GM21619 (cell line): ENCODE results near the gene TRAPPC11.
"Not testable (repeated sequence)": the region's sequence is repeated elsewhere in the genome, so short reads cannot be mapped to it uniquely, and the experiment has no call there.

Source experiments
- ATAC-seq: cut with Tn5 transposase; IDR thresholded peaks from one replicate; pipeline ENCODE4 v1.9.1; 2021; ENCODE audit not compliant: unreplicated experiment

The TRAPPC11 gene

DNA sequence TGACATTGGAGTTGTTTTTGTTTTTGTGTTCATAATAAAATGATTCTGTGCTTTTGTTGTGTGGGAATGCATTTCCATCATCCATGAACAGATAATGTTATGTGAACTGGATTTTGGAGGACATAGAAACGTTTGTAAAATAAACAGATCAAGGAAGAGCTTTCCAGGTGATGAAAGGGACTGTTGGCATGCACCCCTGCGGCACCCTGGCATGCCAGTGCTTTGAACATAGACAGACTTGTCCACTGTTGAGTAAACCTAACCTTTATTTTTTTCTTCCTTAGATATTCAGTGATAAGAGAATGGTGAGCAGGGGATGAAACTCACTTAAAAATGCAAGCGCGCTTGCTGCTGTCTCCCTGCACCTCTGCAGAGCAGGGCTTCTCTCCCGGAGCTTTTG, 59.8 kb downstream of the TRAPPC11 start:
- ATAC-seq = no peak

- ATAC-seq = no peak
Observed at GRCh38 chr4:183721207-183722081, 62.4 kb downstream of the TRAPPC11 start.

DNA sequence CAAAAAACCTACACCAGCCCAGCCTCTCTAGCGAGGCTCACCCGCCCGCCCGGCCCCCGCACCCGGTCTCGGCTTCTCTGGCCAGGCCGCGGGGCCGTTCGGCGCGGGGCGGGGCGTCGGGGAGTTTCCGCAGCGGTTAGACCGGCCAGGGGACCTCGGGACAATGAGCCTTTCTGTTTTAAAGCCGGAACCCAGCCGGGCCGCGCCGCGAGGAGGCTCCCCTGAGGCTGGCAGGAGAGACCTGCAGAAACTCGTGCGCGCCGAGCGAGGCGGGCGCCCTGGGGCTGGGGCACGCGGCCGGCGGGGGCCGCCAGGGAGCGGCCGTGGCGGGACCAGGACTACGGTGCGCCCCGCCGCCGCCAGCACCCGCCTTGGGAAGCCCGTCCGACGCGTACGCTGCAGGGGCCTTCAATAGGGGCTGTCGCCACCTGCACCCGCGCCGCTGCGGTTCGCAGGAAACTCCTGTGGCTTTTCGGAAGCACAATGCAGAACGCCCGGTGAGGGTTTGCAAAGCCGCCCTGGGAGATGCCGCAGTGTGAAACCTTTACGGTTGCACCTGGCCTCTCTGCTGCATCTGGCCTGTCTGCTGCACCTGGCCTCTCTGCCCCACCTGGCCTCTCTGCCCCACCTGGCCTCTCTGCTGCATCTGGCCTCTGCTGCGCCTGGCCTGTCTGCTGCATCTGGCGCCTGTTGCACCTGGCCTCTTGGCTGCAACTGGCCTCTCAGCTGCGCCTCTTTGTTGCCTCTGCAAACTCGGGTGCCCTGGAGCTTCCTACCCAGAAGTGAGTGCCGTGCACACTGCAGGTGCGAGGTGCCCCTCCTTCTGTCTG, 63.9 kb downstream of the TRAPPC11 start:
- ATAC-seq = peak; percentile 73

DNA sequence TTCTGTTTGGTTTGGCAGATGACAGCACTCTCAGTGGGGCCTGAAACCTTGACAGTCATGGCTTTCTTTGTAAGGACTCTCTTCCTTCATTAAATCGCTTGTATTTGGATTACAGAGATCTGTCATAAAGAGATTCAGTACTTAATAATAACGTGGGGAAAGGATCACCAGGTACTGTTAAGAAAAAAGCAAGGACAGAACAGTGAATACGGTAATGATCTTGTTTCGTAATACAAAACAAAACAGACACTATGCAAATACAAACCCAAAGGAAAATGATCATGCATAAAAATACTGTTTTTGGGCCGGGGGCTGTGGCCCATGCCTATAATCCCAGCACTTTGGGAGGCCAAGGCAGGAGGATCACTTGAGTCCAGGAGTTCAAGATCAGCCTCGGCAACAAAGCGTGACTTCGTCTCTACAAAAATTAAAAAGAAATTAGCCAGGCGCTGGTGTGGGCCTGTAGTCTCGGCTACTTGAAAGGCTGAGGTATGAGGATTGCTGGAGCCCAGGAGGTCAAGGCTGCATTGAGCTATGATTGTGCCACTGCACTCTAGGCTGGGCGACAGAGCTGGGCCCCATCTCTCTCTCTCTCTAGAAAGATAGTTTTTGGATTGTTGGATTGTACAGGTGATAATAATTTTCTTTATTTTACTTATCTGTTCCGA, 64.6 kb downstream of the TRAPPC11 start:
- ATAC-seq = no peak

- not testable (repeated sequence) for ATAC-seq
Observed at GRCh38 chr4:183725585-183725984, 66.5 kb downstream of the TRAPPC11 start.

- no peak for ATAC-seq
Observed at GRCh38 chr4:183727482-183727881, 68.4 kb downstream of the TRAPPC11 start.

DNA sequence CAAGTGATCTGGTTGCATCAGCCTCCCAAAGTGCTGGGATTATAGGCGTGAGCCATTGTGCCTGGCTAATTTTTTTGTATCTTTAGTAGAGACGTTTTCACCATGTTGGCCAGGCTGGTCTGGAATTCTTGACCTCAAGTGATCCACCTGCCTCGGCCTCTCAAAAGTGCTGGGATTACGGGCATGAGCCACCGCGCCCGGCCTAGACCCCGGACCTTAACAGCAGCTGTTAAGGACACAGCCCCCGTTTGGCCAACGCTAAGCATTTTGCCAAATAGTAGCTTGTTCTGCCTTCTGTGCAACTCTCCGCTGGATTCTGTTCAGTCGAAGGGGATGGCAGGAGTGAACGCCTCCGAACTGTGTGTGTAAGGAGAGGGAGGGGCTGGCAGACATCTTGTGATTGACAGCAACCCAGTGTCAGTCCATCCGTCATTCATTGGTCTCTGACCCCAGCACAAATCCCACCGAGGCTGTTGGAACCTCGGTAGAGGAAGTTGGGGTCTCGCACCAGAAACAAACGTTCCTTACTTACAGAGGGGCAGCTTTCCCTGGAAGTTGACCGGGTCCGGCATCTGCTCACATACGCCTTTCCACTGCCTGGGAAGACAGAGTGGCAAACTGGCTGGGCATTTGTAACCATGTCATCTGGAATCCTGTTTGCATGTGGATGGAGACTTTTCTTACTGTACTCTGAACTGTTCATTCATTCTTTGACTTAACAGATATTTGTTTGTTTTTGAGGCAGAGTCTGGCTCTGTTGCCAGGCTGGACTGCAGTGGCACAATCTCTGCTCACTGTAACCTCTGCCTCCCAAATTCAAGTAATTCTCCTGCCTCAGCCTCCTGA, 69.4 kb downstream of the TRAPPC11 start:
- ATAC-seq = no peak

DNA sequence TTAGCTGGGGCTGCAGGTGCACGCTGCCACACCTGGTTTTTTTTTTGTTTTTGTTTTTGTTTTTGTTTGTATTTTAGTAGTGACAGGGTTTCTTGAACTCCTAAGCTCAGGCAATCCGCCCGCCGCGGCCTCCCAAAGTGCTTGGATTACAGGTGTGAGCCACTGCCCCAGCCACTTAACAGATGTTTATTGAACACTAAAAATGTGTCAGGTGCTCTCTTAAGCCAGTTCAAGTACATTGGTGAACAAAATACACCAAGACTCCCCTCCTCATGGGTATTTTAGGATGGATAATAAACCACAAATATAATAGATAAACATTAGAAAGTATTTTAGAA, 69.9 kb downstream of the TRAPPC11 start:
- ATAC-seq = no peak

GRCh38 chr4:183729430-183730328, 70.6 kb downstream of the TRAPPC11 start:
- no peak for ATAC-seq

DNA sequence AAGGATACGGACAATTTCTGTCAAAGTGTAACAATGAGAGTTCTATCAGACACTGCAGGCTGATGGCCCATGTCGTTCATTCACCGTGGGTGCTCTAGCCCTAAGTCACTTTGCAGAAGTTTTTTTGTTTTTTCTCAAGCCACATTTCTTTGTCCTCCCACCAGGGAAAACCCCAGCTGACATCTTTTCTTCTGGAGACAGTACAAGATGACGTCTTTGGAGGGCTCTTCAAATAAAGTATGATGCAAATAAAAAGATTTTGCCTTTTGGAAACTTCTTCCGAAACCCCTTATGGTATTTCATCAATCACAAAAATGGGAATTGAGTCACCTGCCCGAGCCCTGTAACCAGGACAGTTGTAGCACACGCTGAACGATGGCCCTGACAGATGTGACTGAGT, 73.2 kb downstream of the TRAPPC11 start:
- no peak for ATAC-seq

- ATAC-seq = no peak
Observed at GRCh38 chr4:183733181-183733580, 74.1 kb downstream of the TRAPPC11 start.

GRCh38 chr4:183738081-183738673, 79.1 kb downstream of the TRAPPC11 start:
- no peak for ATAC-seq

DNA sequence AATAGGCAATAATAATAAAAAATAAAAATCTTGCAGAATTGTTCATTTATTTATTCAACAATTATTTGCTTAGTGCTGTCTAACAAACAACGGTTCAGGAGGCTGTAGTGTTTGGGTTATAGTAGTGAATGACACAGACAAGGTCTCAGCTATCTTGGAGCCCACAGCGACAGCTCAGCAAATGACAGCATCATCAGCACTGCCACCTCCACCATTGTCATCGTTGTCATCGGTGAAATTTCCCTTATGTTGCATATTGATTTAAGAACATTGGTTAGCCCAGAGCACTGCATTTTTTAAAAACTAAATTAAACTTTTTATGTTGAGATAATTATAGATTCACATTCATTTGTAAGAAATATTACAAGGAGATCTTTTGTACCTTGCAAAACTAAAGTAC, 79.9 kb downstream of the TRAPPC11 start:
- ATAC-seq = no peak

DNA sequence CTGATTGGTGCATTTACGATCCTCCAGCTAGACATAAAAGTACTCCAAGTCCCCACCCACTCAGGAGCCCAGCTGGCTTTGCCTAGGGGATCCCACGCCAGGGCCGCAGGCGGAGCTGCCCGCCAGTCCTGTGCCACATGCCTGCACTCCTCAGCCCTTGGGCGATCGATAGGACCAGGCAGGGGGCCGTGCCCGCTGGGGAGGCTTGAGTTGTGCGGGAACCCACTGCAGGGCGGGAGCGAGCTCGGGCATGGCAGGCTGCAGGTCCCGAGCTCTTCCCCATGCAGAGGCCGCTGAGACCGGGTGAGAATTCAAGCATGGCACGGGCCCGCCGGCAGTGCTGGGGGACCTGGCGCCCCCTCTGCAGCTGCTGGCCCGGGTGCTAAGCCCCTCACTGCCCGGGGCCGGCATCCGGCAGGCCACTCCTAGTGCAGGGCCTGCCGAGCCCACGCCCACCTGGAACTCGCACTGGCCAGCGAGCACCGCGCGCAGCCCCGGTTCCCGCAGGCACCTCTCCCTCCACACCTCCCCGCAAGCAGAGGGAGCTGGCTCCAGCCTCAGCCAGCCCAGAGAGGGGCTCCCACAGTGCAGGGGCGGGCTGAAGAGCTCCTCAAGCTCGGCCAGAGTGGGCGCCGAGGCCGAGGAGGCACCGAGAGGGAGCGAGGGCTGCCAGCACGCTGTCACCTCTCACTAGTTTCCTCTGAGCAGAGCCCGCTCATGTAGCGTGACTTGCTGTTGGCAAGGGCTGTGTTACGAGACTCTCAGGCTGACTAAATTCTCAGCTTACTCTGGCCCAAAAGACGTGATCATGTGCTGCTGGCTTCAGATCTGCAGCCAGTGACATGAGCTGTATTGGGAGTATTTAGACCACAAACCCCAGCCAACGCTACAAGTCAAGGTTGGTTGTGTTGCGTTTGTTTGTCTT, 87.5 kb downstream of the TRAPPC11 start:
- no peak for ATAC-seq

- ATAC-seq = no peak
Observed at GRCh38 chr4:183747380-183747779, 88.3 kb downstream of the TRAPPC11 start.

DNA sequence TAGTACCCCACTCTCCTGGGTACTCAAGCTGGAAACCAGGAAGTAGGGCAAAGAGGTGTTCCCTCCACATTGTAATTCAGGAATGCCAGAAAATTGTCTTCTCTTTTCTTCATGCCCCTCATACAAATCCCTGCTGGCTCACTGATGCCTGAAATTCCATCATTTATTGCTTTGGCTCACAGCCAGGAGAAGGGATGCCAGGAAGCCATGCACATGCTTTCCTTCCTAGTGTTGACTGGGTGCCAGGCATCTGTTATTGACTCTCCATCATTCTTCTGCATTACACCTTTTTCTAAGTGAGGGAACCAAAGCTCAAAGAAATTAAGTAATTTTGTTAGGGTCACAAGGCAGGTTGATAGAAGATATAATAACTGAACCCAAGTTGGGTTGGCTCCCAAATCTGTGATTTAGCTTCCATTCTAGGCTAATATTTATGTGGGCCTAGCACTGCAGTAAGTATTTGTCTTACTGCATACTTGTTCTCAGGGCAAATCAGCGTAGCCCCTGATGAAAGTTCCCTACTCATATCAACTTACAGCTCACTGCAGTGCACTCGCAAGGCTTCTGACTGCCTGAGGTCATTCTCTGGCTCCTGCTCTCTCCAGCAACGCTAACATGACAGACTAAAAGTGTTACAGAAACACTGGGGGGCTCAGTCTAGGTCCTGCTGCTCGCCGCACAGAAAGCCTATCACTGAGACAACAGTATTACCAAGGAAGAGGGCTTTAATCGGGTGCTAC, 89.0 kb downstream of the TRAPPC11 start:
- ATAC-seq = no peak

GRCh38 chr4:183751106-183751505, 92.0 kb downstream of the TRAPPC11 start:
- ATAC-seq = no peak

DNA sequence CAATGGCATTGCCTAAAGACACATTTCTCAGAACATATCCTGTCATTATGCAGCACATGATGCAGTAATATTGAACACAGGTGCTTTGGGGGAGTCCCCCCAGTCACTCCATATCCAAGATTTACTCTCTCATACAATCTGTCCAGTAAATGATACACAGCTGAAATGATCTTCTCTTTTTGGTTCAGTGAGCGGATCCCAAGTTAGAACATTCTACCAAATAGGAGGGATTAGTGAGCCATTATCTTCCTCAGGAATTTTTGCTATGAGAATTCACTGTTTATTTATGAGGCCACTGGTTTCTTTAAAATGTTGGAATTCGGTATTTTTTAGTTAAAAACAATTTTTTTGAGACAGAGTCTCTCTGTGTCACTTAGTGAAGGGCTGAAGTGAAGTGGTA, 96.5 kb downstream of the TRAPPC11 start:
- no peak for ATAC-seq
